Fibroblast of villous mesenchyme (primary cell): ENCODE measurements around the gene KCNK6. TPM values are rescaled to one million over a fixed set of nuclear protein-coding genes. Genes with fewer than 3 reads are reported as not detected.

Source experiments
- DNase-seq: peaks from one replicate; pipeline ENCODE4 v3.0.0-alpha.2; 2010; ENCODE audit warnings: low read depth
- H3K4me3 ChIP-seq: 2 replicates; pipeline ENCODE4 v1.5.1; 2011; ENCODE audit warnings: low read depth, mild to moderate bottlenecking, low read length
- CTCF ChIP-seq: IDR thresholded peaks from 2 replicates; pipeline ENCODE4 v1.5.1; 2012; ENCODE audit warnings: low read depth, mild to moderate bottlenecking, low read length; ENCODE audit not compliant: insufficient read depth
- total RNA-seq: library from RNA; depleted of rRNA; stranded (reverse); fragments of >200 nt; gene quantifications from 2 replicates; pipeline ENCODE4 v1.2.3, GENCODE V29; 2012

KCNK6 gene
- total RNA-seq, 1 donor = 8.6 TPM

- peak; percentile 74 for DNase-seq
- H3K4me3 ChIP-seq = no peak overlapping the region
- TF ChIP-seq CTCF = no peak
Observed at GRCh38 chr19:38277969-38278680, 41.5 kb upstream of the KCNK6 start.

- H3K4me3 ChIP-seq = no peak overlapping the region
- TF ChIP-seq CTCF = no peak
- DNase-seq = no peak
Observed at GRCh38 chr19:38278751-38279150, 40.9 kb upstream of the KCNK6 start.

- no peak for DNase-seq
- H3K4me3 ChIP-seq = no peak overlapping the region
- TF ChIP-seq CTCF = no peak
Observed at GRCh38 chr19:38280030-38280921, 39.4 kb upstream of the KCNK6 start.

GRCh38 chr19:38281811-38282566, 37.7 kb upstream of the KCNK6 start:
- no peak overlapping the region for H3K4me3 ChIP-seq
- TF ChIP-seq CTCF = no peak
- no peak for DNase-seq

GRCh38 chr19:38283271-38283670, 36.4 kb upstream of the KCNK6 start:
- DNase-seq = no peak
- no peak overlapping the region for H3K4me3 ChIP-seq
- no peak for TF ChIP-seq CTCF

- no peak for DNase-seq
- no peak for TF ChIP-seq CTCF
- no peak overlapping the region for H3K4me3 ChIP-seq
Observed at GRCh38 chr19:38284422-38284821, 35.2 kb upstream of the KCNK6 start.
